ENCODE results near the gene DCDC1. TPM values are rescaled to one million over a fixed set of nuclear protein-coding genes. Genes with fewer than 3 reads are reported as not detected.

The DCDC1 gene
- polyA plus RNA-seq, 3 donors = 0.03 TPM; not detected in 2

GRCh38 chr11:30914143-30914762 is 455.3 kb downstream of the DCDC1 start:
- Histone ChIP-seq H3K79me2 (ENCODE audit: insufficient read depth, low read length) (no peaks in the 10 kb centered on the region), H3K27ac (ENCODE audit: low read depth in 1 of 2, low read length in 2 of 2) (no peak overlapping the region), H2AFZ (ENCODE audit: insufficient read depth, low read depth, low read length, poor library complexity, severe bottlenecking) (no peak overlapping the region), H3K4me1 (ENCODE audit: control insufficient read depth in 1 of 2, insufficient read depth in 2 of 2, low read length in 2 of 2) (peaks cover 12 to 18% of the 10 kb centered on the region in 2 donors), H3K36me3 (replicated peaks in 1 of 2; ENCODE audit: control insufficient read depth in 1 of 2, insufficient read depth in 2 of 2, low read length in 2 of 2) (no peaks in the 10 kb centered on the region), H3K27me3 (ENCODE audit: control insufficient read depth in 2 of 2, insufficient read depth in 2 of 2, low read length in 2 of 2) (peaks cover 2 to 4% of the 10 kb centered on the region in 2 donors), H3K9me3 (replicated peaks in 1 of 2; ENCODE audit: control insufficient read depth in 1 of 2, insufficient read depth in 1 of 2, low read length in 2 of 2) (no peaks in the 10 kb centered on the region), H4K20me1 (ENCODE audit: insufficient read depth, low read length) (no peaks in the 10 kb centered on the region), H3K9ac (ENCODE audit: insufficient read depth, low read length, poor library complexity, severe bottlenecking) (no peak overlapping the region), H3K4me2 (replicated peaks; ENCODE audit: extremely low read depth, low read length, poor library complexity, severe bottlenecking) (no peak overlapping the region), H3K4me3 (replicated peaks in 1 of 3; ENCODE audit: low read depth in 2 of 3, low read length in 3 of 3) (no peak overlapping the region)
- peak; percentile 12 to 43 (median 30) for DNase-seq
- Mint-ChIP-seq H3K4me3 (peak overlapping the region in 1 of 2 donors; percentile 37), H3K27ac (peak overlapping the region in 2 of 7 donors; percentile 20 to 25), H3K36me3 (no peaks in the 10 kb centered on the region), H3K4me1 (peaks cover 20% of the 10 kb centered on the region), H3K27me3 (ENCODE audit: low read depth in 3 of 3) (peaks cover 14 to 20% (median 15%) of the 10 kb centered on the region in 3 donors), H3K9me3 (no peaks in the 10 kb centered on the region)
- intact Hi-C loops (cut with micrococcal nuclease) = loop anchor here in 1 of 2 donors (10.0 kb wide), 2 partner anchors 429 to 569 kb away; no protein-coding TSS in a partner anchor
- peak; percentile 30 for TF ChIP-seq CTCF (IDR thresholded peaks at IDR 0.05)
- WGBS (ENCODE audit: insufficient coverage) = 17% methylated on average over 6 of the region's 8 CpGs

GRCh38 chr11:30911247-30911646 is 458.3 kb downstream of the DCDC1 start:
- Histone ChIP-seq H3K9ac (ENCODE audit: insufficient read depth, low read length, poor library complexity, severe bottlenecking) (no peak overlapping the region), H3K4me2 (replicated peaks; ENCODE audit: extremely low read depth, low read length, poor library complexity, severe bottlenecking) (no peak overlapping the region), H3K27me3 (ENCODE audit: control insufficient read depth in 2 of 2, insufficient read depth in 2 of 2, low read length in 2 of 2) (peaks cover 2 to 4% of the 10 kb centered on the region in 2 donors), H2AFZ (ENCODE audit: insufficient read depth, low read depth, low read length, poor library complexity, severe bottlenecking) (no peak overlapping the region), H3K27ac (ENCODE audit: low read depth in 1 of 2, low read length in 2 of 2) (no peak overlapping the region), H4K20me1 (ENCODE audit: insufficient read depth, low read length) (no peaks in the 10 kb centered on the region), H3K9me3 (replicated peaks in 1 of 2; ENCODE audit: control insufficient read depth in 1 of 2, insufficient read depth in 1 of 2, low read length in 2 of 2) (no peaks in the 10 kb centered on the region), H3K4me1 (ENCODE audit: control insufficient read depth in 1 of 2, insufficient read depth in 2 of 2, low read length in 2 of 2) (no peaks in the 10 kb centered on the region), H3K79me2 (ENCODE audit: insufficient read depth, low read length) (no peaks in the 10 kb centered on the region), H3K4me3 (replicated peaks in 1 of 3; ENCODE audit: low read depth in 2 of 3, low read length in 3 of 3) (no peak overlapping the region), H3K36me3 (replicated peaks in 1 of 2; ENCODE audit: control insufficient read depth in 1 of 2, insufficient read depth in 2 of 2, low read length in 2 of 2) (no peaks in the 10 kb centered on the region)
- DNase-seq = no peak
- Mint-ChIP-seq H3K4me3 (no peak overlapping the region), H3K27me3 (ENCODE audit: low read depth in 3 of 3) (peaks cover 11 to 16% (median 13%) of the 10 kb centered on the region in 3 donors), H3K4me1 (peaks cover 4% of the 10 kb centered on the region), H3K27ac (peak overlapping the region in 1 of 7 donors; percentile 64), H3K36me3 (no peaks in the 10 kb centered on the region), H3K9me3 (no peaks in the 10 kb centered on the region)
- intact Hi-C loops (cut with micrococcal nuclease) = loop anchor here in 1 of 2 donors (10.0 kb wide), 2 partner anchors 426 to 566 kb away; no protein-coding TSS in a partner anchor
- TF ChIP-seq CTCF (IDR thresholded peaks at IDR 0.05) = no peak

Measured in CD14-positive monocyte (primary cell).